ENCODE measurements around the gene KIF17. TPM values are rescaled to one million over a fixed set of nuclear protein-coding genes. Genes with fewer than 3 reads are reported as not detected.

Gene KIF17
- total RNA-seq, result 2.4 TPM

DNA sequence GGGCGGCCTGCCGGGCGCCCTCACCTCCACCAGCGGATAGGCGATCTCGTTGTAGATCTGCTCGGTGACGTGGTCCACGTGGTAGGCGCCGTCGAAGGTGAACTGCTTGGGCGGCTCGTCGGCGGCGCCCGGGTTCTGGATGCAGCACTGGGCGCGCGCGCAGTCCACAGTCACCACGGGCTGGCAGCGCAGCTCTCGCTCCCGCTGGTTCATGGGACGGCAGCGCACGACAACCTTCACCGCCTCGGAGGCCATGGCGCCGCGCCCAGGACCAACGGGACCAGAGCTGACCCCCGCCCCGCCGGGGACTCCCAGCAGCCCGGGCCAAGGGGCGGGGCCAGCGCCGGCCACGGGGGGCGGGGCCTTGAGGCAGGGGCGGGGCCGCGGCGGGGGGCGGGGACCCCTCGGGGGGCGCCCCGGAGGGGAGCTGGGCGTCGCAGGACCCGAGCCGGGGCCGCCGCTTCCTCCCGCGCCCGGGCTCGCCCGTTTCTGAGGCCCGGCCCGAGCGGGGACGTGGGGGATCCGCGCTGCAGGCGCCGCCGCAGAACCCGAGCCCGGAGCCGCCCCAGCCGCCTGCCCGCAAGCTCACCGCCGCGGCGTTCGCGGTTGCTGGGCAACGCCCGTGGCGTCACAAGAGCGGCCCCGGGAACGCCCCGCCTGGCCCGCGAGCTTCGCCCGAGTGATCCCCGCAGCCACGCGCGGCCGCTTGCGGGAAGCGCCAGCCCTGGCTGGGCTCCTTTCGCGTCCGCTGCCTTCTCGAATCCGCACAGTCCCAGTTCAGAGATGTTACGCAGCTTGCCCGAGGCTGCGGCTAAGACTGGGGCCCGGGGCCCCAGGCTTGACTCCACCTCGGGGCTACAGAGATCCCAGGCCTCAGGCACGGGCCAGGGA lies at the start of gene KIF17:
Gene KIF17, minus strand, starts transcription at position 556 of the 891 bp plus-strand sequence. Its CDS starts 301 bp downstream, at position 255.
- DNase-seq (ENCODE audit: low spot score), result peak; percentile 86
- intact Hi-C loops (cut with DNase I), result no loop called here
- peak; percentile 92 for ATAC-seq

DNA sequence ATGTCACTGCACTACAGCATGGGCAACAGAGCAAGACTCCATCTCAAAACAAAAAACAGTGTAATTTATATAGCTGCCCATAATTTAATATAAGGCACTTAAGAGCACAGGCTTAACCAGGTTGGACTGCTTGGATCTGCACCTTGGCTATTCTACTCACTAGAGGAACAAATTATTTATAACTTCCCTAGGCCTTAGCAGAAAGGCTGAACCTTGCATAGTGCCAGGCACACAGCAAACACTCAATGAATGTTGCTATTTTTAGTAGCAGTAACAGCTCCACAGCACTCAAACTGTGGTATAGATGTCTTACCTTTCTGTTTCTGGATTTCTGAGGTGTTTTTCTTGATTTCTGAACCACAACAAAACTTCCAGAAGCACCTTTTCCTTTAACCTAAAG lies 49.5 kb upstream of the KIF17 start:
- DNase-seq (ENCODE audit: low spot score), result no peak
- intact Hi-C loops (cut with DNase I), result no loop called here
- ATAC-seq, result no peak

DNA sequence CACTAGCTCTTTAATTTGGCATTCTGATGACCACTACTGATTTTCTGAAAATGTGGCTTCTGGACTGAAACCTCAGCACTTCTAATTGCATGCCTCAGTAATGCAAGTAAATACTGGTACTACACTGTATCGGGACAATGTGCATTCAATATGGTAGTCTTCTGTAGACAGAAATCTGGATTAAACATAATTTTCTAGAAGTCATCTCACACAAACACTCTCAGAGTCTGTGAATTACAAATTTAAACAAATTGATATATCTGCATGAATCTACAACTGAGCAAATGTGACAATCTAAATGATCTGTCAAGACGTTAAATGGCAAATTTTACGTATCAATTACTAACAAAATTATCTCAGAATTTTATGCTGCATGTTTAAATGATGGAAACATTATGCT lies 45.6 kb upstream of the KIF17 start:
- intact Hi-C loops (cut with DNase I), result no loop called here
- DNase-seq (ENCODE audit: low spot score) (no peak), ATAC-seq (no peak)

DNA sequence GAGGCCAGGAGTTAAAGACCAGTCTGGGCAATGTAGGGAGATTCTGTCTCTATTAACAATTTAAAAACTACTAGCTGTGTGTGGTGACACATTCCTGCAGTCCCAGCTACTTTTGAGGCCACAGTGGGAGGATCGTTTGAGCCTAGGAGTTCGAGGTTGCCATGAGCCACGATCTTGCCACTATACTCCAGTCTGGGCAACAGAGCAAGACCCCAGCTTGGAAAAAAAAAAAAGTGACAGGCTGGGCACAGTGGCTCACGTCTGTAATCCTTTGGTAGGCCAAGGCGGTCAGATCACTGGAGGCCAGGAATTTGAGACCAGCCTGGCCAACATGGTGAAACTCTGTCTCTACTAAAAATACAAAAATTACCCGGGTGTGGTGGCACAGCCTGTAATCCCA lies 42.5 kb upstream of the KIF17 start:
- DNase-seq (ENCODE audit: low spot score) (no peak), ATAC-seq (no peak)
- intact Hi-C loops (cut with DNase I), result no loop called here

DNA sequence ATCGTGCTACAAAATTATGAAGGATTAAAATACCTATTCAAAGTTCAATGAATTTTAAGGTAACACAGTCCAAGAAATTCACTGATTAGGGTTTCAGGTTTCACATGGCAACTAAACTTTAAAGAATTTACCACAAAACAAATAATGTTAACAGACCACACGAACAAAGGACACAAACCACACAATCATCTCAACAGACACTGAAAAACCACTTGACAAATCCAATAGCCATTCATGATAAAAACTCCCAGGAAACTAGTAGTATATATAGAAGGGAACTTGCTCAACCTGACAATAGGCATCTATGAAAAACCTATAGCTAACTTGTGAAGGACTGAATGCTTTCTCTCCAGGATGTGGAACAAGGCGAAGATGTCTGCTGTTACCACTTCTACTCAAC lies 35.8 kb upstream of the KIF17 start:
- intact Hi-C loops (cut with DNase I), result no loop called here
- DNase-seq (ENCODE audit: low spot score) (no peak), ATAC-seq (no peak)

DNA sequence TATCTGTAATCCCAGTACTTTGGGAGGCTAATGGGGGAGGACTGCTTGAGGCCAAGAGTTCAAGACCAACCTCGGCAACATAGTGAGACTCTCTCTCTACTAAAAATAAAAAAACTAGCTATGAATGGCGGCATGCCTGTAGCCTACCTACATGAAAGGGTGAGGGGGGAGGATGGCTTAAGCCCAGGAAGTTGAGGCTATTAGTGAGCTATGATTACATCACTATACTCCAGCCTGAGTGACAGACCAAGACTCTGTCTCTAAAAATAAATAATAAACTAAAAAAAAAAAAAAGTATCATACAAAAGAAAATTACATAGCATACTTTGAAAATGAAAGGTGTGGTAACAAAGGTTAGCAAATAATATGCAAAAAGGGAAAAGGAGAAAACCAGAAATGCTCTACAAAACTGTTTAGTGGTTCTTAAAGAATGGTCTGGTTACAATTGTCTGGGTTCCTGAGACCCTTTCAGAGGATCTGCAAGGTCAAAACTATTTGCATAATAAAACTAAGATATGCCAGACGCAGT lies 33.7 kb upstream of the KIF17 start:
- no peak for ATAC-seq
- intact Hi-C loops (cut with DNase I), result no loop called here
- no peak for DNase-seq (ENCODE audit: low spot score)

DNA sequence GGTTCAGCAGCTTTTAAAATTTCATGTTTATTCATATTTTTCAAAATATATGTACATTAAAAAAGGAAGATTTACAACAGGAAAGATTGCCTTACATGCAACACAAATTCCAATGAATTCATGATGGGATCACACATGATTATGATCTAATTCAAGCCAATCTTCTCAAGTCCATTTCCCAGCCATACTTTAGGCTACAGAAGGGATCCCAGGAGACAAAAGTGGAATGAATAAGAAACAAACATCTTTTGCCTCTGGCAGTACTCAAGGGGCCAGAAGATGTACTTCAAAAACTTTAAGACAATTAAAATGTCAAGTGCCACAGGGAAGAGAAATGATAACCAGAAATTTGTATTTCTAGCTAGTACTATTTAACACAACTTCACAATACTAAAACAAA lies 24.9 kb upstream of the KIF17 start:
- ATAC-seq, result no peak
- intact Hi-C loops (cut with DNase I), result no loop called here
- no peak for DNase-seq (ENCODE audit: low spot score)

DNA sequence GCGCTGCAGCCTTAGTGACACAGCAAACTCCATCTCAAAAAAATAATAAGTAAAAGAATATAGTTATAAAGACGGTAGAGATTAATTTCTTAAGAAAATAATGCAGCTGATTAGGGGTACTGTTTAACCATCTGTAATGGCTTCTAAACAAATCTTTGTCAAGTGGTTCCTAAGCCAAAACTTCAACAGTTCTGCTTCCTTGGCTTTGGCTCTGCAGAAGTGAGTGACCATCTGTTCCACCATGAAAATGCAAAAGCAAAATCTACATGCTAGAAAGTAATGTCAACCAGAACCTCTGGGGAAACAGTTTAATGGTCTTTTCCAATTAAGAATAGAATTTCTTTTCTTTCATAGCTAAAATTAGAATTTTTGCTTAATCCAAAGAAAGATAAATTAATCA lies 23.0 kb upstream of the KIF17 start:
- DNase-seq (ENCODE audit: low spot score) (no peak), ATAC-seq (no peak)
- intact Hi-C loops (cut with DNase I), result no loop called here

DNA sequence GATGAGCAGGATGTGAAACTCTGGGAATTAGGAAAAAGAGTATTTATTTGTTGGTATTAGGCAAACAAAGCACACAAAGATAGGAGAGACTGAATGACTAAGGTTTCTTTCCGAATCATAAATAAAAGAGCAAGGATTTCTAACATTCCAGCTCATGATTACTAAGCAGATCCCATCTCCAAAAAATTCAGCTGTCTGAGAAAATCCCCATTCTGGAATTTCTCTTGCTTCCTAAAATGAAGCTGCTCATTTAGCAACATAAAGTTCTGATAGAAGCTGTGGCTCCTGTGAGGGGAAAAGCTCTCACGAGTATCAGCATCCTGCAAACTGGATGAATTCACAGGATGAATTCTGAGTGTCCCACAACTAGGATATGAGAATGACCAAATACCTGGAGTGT lies 21.4 kb upstream of the KIF17 start:
- intact Hi-C loops (cut with DNase I), result no loop called here
- no peak for ATAC-seq
- DNase-seq (ENCODE audit: low spot score), result no peak

DNA sequence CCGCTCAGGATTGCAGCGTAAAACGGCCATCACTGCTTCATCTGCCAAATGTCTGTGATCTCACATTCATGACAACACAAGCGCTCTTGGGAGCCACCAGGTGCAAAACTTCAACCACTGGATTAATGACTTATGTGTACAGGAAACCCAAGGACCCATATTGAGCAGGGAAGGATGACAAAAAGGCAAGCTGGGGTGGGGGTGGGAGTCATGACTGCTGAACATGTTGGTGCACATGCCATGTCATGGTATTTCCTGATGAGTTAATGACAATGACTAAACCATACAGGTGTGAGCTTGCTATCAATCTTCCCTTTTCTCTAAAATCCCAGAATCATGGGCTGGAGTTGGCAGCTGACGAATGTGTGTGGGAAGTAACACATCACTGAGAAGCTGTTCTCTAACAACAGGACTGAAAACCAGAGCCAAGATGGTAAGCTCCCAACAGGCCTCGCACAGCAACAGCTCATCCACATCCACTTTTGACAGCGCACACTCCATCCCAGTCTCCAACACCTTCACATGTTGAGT lies 17.8 kb upstream of the KIF17 start:
- ATAC-seq (no peak), DNase-seq (ENCODE audit: low spot score) (peak; percentile 33)

DNA sequence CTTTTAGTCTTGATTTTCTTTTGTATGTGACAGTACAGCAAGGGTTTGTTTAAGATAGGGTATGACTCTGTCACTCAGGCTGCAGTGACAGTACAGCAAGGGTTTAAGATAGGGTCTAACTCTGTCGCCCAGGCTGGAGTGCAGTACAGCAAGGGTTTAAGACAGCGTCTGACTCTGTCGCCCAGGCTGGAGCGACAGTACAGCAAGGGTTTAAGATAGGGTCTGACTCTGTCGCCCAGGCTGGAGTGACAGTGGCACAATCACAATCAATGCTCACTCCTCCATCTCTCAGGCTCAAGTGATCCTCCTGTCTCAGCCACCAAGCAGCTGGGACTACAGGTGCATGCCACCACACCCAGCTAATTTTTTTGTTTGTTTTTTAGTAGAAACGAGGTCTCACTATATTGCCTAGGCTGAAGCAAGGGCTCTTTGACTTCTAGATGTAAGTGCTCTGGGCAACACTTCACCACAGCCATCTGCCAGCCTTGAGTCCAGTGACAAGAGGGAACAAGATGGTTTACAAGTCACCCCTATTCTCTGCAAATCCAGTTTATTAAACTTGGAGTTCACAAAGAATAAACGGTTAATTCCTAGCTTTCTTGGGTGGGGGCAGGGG lies 15.7 kb upstream of the KIF17 start:
- ATAC-seq (no peak), DNase-seq (ENCODE audit: low spot score) (peak; percentile 27)
- intact Hi-C loops (cut with DNase I), result no loop called here

More for the DNA sequence above, 17.8 kb upstream of the KIF17 start:
- intact Hi-C loops (cut with DNase I), result no loop called here

DNA sequence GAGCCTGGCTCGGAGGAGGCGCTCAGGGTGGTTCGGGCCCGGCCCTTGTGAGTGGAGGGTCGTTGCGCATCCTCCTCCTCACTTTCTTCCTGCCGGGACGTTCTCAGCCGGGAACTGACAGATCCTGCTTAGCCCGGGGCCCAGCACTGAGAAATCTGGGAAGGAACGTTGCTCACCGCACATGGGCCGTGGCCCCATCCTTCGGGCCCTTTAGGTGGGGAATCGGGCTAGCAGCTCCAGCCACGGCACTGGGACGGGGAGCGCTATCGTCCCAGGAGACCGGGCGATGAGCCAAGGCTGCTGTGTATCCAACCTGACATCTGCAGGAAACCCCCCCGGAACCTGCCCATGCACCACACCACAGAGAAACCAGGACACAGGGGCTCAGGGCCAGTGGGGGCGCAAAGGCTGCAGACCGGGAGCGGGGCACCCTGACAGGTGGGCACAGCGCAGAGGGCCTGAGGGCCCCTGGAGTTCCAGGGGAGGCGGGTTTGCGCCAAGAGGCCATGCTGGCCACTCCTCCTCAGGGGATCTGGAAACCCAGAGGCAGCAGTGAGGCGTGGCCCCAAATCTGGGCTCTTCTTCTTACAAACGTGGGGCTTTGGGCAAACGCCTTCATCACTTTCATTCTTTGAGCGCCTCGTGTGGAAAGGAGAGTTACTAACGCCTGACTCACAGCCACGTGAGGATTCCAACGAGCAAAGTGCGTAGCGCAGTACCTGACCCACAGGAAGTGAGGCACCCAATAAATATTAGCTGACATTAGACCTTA lies 15.0 kb upstream of the KIF17 start, which contains the start of gene SH2D5:
Gene SH2D5, minus strand, starts transcription at position 116 of the 772 bp plus-strand sequence. CDS start 4,659 bp downstream, outside the sequence.
- peak; percentile 89 for ATAC-seq
- intact Hi-C loops (cut with DNase I), result no loop called here

DNA sequence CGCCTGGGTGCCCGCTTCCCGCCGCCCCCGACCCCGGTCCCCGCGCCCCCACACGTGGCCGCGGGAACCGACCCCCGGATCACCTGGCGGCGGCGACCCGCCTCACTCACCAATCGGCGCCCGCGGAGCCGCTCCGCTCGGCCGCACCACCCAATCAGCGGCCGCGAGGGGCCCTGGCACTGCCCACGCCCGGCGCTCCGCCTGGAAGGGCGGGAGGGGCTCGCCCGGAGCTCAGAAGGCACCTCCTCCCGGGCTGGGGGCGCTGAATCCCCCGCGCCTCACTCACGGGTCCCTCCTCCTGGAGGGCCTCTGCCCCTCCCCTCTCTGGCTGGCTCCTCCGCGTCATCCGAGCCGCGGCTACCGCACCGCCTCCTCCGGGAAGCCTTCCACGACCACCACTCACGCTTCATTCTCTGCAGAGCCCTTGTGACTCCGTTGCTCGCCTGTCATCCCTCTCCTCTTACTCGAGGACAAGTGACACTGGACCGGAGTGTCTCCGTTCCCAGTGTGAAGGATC lies 14.3 kb upstream of the KIF17 start:
- intact Hi-C loops (cut with DNase I), result no loop called here

More for the DNA sequence above, 15.0 kb upstream of the KIF17 start, which contains the start of gene SH2D5:
- DNase-seq (ENCODE audit: low spot score), result peak; percentile 81

DNA sequence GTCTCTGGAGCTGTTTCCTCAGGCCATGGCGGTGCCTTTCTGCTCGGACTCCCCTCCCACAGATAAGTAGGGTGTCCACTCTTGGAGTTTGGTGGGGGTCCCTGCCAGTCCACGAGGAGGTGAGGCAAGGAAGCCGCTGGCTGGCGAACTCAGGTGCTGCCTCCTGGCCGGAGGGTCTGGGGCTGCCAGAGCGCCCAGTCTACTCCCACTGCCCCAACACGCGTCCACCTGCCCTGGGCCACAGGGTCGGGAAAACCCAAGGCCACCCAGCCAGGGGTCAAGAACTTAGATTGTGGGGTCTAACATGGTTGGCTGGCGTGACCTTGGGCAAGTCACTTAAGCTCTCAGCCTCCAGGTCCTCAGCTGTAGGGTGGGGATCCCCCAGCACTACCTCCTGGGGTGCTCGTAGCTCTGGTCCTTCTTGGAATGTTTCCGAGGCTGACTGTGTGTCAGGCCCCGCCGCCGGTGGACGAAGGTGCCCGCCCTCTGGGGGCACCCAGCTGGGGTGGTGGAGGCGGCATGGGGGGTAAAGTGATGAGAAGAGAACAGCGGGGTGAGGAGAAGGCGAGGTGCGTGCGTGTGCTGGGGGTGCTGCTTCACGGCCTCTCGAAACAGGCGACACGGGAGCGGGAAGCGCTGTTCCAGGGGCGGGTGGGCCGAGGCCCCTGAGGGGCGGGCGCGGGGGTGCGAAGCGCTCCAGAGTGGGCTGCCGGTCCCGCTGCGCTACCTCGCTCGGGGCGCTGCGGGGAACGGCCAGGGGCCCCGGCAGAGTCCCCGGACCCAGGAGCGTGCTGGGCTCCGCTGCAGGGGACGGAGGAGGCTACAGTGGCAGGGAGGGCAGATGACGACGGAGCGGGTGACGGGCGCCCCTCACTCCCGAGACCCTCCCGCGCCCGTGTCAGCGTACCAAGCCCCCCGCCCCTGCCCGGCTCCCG lies 13.5 kb upstream of the KIF17 start:
- intact Hi-C loops (cut with DNase I), result no loop called here
- DNase-seq (ENCODE audit: low spot score), result peak; percentile 57
- ATAC-seq, result no peak

More for the DNA sequence above, 14.3 kb upstream of the KIF17 start:
- DNase-seq (ENCODE audit: low spot score) (peak; percentile 63), ATAC-seq (peak; percentile 66)

DNA sequence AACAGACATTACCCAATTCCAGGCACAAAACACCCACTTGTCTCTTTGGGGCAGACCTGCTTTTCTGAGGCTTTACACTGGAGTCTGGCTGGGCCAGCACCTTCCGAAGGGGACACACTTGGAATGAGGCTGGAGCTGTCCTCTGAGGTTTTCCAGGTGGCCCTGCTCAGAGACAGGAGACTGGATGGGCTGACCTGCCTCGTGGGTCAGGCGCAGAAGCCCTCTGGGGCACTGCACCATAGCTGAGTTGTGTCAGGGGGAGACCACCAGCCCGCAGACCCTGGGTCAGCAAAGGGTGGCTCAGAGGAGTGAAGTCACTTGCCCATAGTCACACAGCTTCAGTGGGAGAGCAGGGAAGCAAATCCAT lies 12.9 kb upstream of the KIF17 start:
- ATAC-seq (no peak), DNase-seq (ENCODE audit: low spot score) (peak; percentile 41)
- intact Hi-C loops (cut with DNase I), result no loop called here

DNA sequence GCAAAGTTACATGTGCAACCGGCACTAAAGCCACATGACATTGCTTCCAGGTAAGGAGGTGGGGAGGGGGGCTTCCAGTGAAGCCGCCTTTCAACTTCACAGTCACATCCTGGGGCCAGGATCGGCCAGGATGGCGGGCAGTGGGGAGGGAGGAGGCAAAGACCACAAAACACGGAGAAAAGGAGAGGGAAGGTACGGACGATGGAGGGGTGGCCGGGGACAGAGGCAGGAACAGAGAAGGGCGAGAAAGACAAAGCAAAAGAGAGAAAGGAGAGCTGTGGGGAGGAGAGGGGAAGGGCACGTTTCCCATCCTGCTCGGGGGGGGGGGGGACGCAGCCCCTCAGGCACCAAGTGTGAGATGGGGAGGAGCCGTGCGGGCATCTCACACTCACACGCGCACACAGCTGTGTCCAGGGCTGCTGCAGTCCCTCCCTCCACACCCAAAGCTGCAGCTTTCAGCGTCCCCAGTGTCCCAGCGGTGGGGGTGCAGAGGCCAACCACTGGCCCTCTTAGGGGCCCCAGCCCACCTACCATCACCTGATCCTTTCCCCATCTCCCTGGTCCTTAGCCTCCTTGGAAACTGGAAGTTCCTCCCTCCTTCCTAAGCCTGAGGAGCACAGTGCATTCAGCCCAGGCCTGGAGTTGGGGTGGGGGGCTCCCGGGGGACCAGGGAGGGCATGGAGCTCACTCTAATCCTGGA lies 12.3 kb upstream of the KIF17 start:
- DNase-seq (ENCODE audit: low spot score), result peak; percentile 47
- intact Hi-C loops (cut with DNase I), result no loop called here
- no peak for ATAC-seq

All from sciatic nerve (tissue), 2 donors.